SK-N-SH (cell line): ENCODE data around the gene RPL21. TPM values are rescaled to one million over a fixed set of nuclear protein-coding genes. Genes with fewer than 3 reads are reported as not detected.

Experiments used
- CTCF ChIA-PET: fragments of 300-600, 350-600 bp; formaldehyde crosslinking; extraction: SDS; loops from one replicate; lab custom pipeline; 2021; lab: Yijun Ruan, JAX
- POLR2A ChIA-PET: fragments of 350-600 bp; sonication (Branson Sonifier 250); formaldehyde crosslinking; extraction: SDS; loops from one replicate; lab custom pipeline; 2020; ENCODE audit warnings: antibody characterized with exemption, inconsistent platforms; lab: Yijun Ruan, JAX
- DNase-seq: peaks from one replicate; pipeline ENCODE4 v3.0.0; 2012
- H2AFZ ChIP-seq: fragments of 200-600 bp; sonication (generic); 2 replicates; pipeline ENCODE4 v1.8.1; 2016; ENCODE audit warnings: antibody characterized with exemption, mild to moderate bottlenecking, low read depth
- H3F3A ChIP-seq: fragments of 200-600 bp; sonication (generic); replicated peaks from 2 replicates; pipeline ENCODE3; 2016; ENCODE audit warnings: antibody characterized with exemption, mild to moderate bottlenecking; ENCODE audit not compliant: insufficient read depth
- H3K27ac ChIP-seq, 2 experiments: fragments of 200-500 bp in 1 of 2; fragments of 200-600 bp in 1 of 2; sonication (Bioruptor generic) in 1 of 2; sonication (generic), shearing (Covaris generic) in 1 of 2; 2 replicates each; pipeline versions ENCODE4 v1.5.1 to v1.6.1; 2014 to 2016; ENCODE audit warnings: low read depth in 2 of 2, inconsistent platforms in 1 of 2, low read length in 1 of 2, mild to moderate bottlenecking in 1 of 2, mixed read lengths in 1 of 2
- H3K27me3 ChIP-seq: fragments of 200-600 bp; sonication (generic), shearing (Covaris generic); 2 replicates; pipeline ENCODE4 v1.6.1; 2016; ENCODE audit warnings: mixed run types; ENCODE audit not compliant: insufficient read depth
- H3K36me3 ChIP-seq, 2 experiments: fragments of 200-500 bp in 1 of 2; fragments of 200-600 bp in 1 of 2; sonication (Bioruptor generic) in 1 of 2; sonication (generic) in 1 of 2; replicated peaks in 1 of 2; 2 replicates each; pipeline versions ENCODE3 to v1.5.1; 2014 to 2016; ENCODE audit warnings: low read length in 1 of 2, mild to moderate bottlenecking in 1 of 2; ENCODE audit not compliant: insufficient read depth in 2 of 2, control insufficient read depth in 1 of 2
- H3K4me1 ChIP-seq, 2 experiments: fragments of 200-500 bp in 1 of 2; fragments of 200-600 bp in 1 of 2; sonication (Bioruptor generic) in 1 of 2; sonication (generic), shearing (Covaris generic) in 1 of 2; 2 replicates each; pipeline versions ENCODE4 v1.5.1 to v1.6.1; 2014 to 2016; ENCODE audit warnings: low read depth in 1 of 2, low read length in 1 of 2, mixed run types in 1 of 2; ENCODE audit not compliant: insufficient read depth in 2 of 2, control insufficient read depth in 1 of 2
- H3K4me2 ChIP-seq: fragments of 200-600 bp; sonication (generic), shearing (Covaris generic); 2 replicates; pipeline ENCODE4 v1.6.1; 2017; ENCODE audit warnings: mixed run types
- H3K4me3 ChIP-seq, 2 experiments: fragments of 200-500 bp in 1 of 2; fragments of 200-600 bp in 1 of 2; sonication (Bioruptor generic) in 1 of 2; sonication (generic), shearing (Covaris generic) in 1 of 2; 2 replicates each; pipeline versions ENCODE4 v1.5.1 to v1.8.1; 2014 to 2016; ENCODE audit warnings: low read depth in 2 of 2, inconsistent platforms in 1 of 2, low read length in 1 of 2, mild to moderate bottlenecking in 1 of 2, mixed read lengths in 1 of 2, moderate library complexity in 1 of 2
- H3K79me2 ChIP-seq: fragments of 200-600 bp; sonication (generic); 2 replicates; pipeline ENCODE4 v1.8.1; 2017; ENCODE audit warnings: mild to moderate bottlenecking; ENCODE audit not compliant: insufficient read depth
- H3K9ac ChIP-seq: fragments of 200-600 bp; sonication (generic); 2 replicates; pipeline ENCODE4 v1.6.1; 2017; ENCODE audit warnings: mixed run types
- H3K9me2 ChIP-seq: fragments of 200-600 bp; sonication (generic); 2 replicates; pipeline ENCODE4 v1.6.1; 2017; ENCODE audit warnings: mixed run types
- H3K9me3 ChIP-seq: fragments of 200-600 bp; sonication (generic); 2 replicates; pipeline ENCODE4 v1.6.1; 2017; ENCODE audit warnings: mixed run types, mild to moderate bottlenecking, moderate library complexity
- H4K20me1 ChIP-seq: fragments of 200-600 bp; sonication (generic); 2 replicates; pipeline ENCODE4 v1.6.1; 2017; ENCODE audit warnings: mild to moderate bottlenecking, mixed run types; ENCODE audit not compliant: insufficient read depth
- CHD2 ChIP-seq: fragments of 150-350 bp; IDR thresholded peaks from 2 replicates; pipeline ENCODE4 v1.6.1; 2018; ENCODE audit warnings: low read length; ENCODE audit not compliant: partially characterized antibody
- ELF1 ChIP-seq: IDR thresholded peaks from 2 replicates; pipeline ENCODE4 v1.4.0; 2012
- FOXJ3 ChIP-seq: sonication (generic); formaldehyde crosslinking; IDR thresholded peaks from 2 replicates; pipeline ENCODE4 v1.5.1; 2020; ENCODE audit warnings: mild to moderate bottlenecking, missing genetic modification reagents
- FOXM1 ChIP-seq: IDR thresholded peaks from 2 replicates; pipeline ENCODE4 v1.4.0; 2012; ENCODE audit warnings: low read depth, mild to moderate bottlenecking
- GABPA ChIP-seq: IDR thresholded peaks from 2 replicates; pipeline ENCODE4 v1.4.0; 2012; ENCODE audit warnings: low read depth, mild to moderate bottlenecking
- NFIC ChIP-seq: IDR thresholded peaks from 2 replicates; pipeline ENCODE4 v1.4.0; 2012; ENCODE audit warnings: borderline replicate concordance
- NRF1 ChIP-seq: IDR thresholded peaks from 2 replicates; pipeline ENCODE4 v1.6.1; 2012; ENCODE audit warnings: low read depth, mild to moderate bottlenecking, low read length
- RAD21 ChIP-seq: IDR thresholded peaks from 2 replicates; pipeline ENCODE4 v1.6.1; 2012; ENCODE audit warnings: mild to moderate bottlenecking, low read length
- RFX5 ChIP-seq: IDR thresholded peaks from 2 replicates; pipeline ENCODE4 v1.6.1; 2012; ENCODE audit warnings: mild to moderate bottlenecking, improper control_type of control experiment, low read length
- RXRA ChIP-seq: IDR thresholded peaks from 2 replicates; pipeline ENCODE4 v1.4.0; 2012; ENCODE audit warnings: low read depth, mild to moderate bottlenecking, borderline replicate concordance
- SIN3A ChIP-seq: IDR thresholded peaks from 2 replicates; pipeline ENCODE4 v1.6.1; 2012; ENCODE audit warnings: low read depth, mild to moderate bottlenecking, low read length, moderate library complexity, borderline replicate concordance
- SMC3 ChIP-seq: IDR thresholded peaks from 2 replicates; pipeline ENCODE4 v1.6.1; 2012; ENCODE audit warnings: low read depth, low read length, improper control_type of control experiment
- TCF12 ChIP-seq: IDR thresholded peaks from 2 replicates; pipeline ENCODE4 v1.4.0; 2012
- TEAD4 ChIP-seq: IDR thresholded peaks from 2 replicates; pipeline ENCODE4 v1.4.0; 2012; ENCODE audit warnings: mild to moderate bottlenecking, borderline replicate concordance; ENCODE audit not compliant: insufficient read depth
- YY1 ChIP-seq: IDR thresholded peaks from 2 replicates; pipeline ENCODE4 v1.4.0; 2012; ENCODE audit warnings: low read depth, mild to moderate bottlenecking
- WGBS: methylation state at CpG from one replicate; pipeline ENCODE4 v1.1.6; 2017; ENCODE audit warnings: low lambda C conversion rate; 5-methylcytosine and 5-hydroxymethylcytosine counted together
- polyA plus RNA-seq, 3 experiments: library from polyadenylated mRNA; depleted of rRNA; stranded (reverse); fragments of >200 nt; gene quantifications; 2 replicates each; pipeline ENCODE4 v1.2.3, GENCODE V29; 2012
- TF ChIP-seq, protein P1 (sequence below): fragments of 200-600 bp; sonication (generic); IDR thresholded peaks from 2 replicates; pipeline ENCODE4 v1.6.1; 2017; ENCODE audit warnings: antibody characterized with exemption, mild to moderate bottlenecking, moderate library complexity
- TF ChIP-seq, protein P2 (sequence below): fragments of 150-350 bp; IDR thresholded peaks from 2 replicates; pipeline ENCODE4 v1.6.1; 2017; ENCODE audit warnings: antibody characterized with exemption, low read length, low read depth, borderline replicate concordance
- TF ChIP-seq, protein P3 (sequence below): fragments of 150-350 bp; IDR thresholded peaks from 2 replicates; pipeline ENCODE4 v1.6.1; 2016; ENCODE audit warnings: mild to moderate bottlenecking, low read depth, low read length
- TF ChIP-seq, protein P4 (sequence below): IDR thresholded peaks from 2 replicates; pipeline ENCODE4 v1.4.0; 2012; ENCODE audit warnings: low read depth, borderline replicate concordance

The RPL21 gene
- polyA plus RNA-seq, 1 of the 3 experiments (the other 2 are of a cell fraction): 1,261 TPM

DNA sequence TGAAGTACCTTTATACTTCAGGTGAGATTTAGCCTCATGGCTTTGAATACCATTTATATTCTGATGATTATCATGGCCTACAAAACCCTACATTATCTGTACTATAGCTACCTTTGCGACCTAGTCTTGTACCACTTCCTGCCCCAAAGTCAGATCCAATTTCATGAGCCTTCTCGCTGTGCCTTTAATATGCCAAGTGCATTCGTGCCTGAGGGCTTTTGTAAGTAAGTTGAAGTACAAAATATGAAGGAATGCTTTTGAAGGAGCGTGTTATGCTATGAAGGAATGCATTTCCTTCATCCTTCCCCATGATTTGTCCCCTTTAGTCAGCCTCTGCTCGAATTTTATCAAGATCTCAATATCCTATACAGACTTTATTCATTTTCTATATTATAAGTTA, 10.0 kb downstream of the RPL21 start:
- 82% methylated on average over 5 of the region's 5 CpGs for WGBS
- Histone ChIP-seq H3F3A (peaks cover 49% of the 10 kb centered on the region), H3K4me3 (no peak overlapping the region), H4K20me1 (peaks cover 29% of the 10 kb centered on the region), H3K9me2 (no peaks in the 10 kb centered on the region), H3K36me3 (peaks cover 42 to 43% of the 10 kb centered on the region in 2 experiments), H3K9me3 (no peaks in the 10 kb centered on the region), H3K9ac (no peak overlapping the region), H3K27me3 (no peaks in the 10 kb centered on the region), H3K79me2 (peaks cover 30% of the 10 kb centered on the region), H3K4me2 (no peak overlapping the region), H2AFZ (no peak overlapping the region), H3K27ac (no peak overlapping the region), H3K4me1 (peaks cover 5 to 14% of the 10 kb centered on the region in 2 experiments; a peak in 2 of 4 replicates)
- DNase-seq: no peak
- POLR2A ChIA-PET: interaction anchor here (0.6 to 1.0 kb wide), 2 partner anchors 10 to 17 kb away, joined by 3 read pairs; partner anchors contain the start of gene RPL21
- CTCF ChIA-PET: no interaction called here
- TF ChIP-seq, protein P1, sequence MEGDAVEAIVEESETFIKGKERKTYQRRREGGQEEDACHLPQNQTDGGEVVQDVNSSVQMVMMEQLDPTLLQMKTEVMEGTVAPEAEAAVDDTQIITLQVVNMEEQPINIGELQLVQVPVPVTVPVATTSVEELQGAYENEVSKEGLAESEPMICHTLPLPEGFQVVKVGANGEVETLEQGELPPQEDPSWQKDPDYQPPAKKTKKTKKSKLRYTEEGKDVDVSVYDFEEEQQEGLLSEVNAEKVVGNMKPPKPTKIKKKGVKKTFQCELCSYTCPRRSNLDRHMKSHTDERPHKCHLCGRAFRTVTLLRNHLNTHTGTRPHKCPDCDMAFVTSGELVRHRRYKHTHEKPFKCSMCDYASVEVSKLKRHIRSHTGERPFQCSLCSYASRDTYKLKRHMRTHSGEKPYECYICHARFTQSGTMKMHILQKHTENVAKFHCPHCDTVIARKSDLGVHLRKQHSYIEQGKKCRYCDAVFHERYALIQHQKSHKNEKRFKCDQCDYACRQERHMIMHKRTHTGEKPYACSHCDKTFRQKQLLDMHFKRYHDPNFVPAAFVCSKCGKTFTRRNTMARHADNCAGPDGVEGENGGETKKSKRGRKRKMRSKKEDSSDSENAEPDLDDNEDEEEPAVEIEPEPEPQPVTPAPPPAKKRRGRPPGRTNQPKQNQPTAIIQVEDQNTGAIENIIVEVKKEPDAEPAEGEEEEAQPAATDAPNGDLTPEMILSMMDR: no peak
- TF ChIP-seq SIN3A (no peak), CHD2 (no peak), RXRA (no peak), ELF1 (no peak), GABPA (no peak), RFX5 (no peak), SMC3 (no peak), YY1 (no peak), FOXM1 (no peak), FOXJ3 (no peak), TEAD4 (no peak), TCF12 (no peak), NFIC (no peak), RAD21 (no peak), NRF1 (no peak)
- TF ChIP-seq, protein P2, sequence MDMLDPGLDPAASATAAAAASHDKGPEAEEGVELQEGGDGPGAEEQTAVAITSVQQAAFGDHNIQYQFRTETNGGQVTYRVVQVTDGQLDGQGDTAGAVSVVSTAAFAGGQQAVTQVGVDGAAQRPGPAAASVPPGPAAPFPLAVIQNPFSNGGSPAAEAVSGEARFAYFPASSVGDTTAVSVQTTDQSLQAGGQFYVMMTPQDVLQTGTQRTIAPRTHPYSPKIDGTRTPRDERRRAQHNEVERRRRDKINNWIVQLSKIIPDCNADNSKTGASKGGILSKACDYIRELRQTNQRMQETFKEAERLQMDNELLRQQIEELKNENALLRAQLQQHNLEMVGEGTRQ: no peak
- TF ChIP-seq, protein P3, sequence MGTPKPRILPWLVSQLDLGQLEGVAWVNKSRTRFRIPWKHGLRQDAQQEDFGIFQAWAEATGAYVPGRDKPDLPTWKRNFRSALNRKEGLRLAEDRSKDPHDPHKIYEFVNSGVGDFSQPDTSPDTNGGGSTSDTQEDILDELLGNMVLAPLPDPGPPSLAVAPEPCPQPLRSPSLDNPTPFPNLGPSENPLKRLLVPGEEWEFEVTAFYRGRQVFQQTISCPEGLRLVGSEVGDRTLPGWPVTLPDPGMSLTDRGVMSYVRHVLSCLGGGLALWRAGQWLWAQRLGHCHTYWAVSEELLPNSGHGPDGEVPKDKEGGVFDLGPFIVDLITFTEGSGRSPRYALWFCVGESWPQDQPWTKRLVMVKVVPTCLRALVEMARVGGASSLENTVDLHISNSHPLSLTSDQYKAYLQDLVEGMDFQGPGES: no peak
- TF ChIP-seq, protein P4, sequence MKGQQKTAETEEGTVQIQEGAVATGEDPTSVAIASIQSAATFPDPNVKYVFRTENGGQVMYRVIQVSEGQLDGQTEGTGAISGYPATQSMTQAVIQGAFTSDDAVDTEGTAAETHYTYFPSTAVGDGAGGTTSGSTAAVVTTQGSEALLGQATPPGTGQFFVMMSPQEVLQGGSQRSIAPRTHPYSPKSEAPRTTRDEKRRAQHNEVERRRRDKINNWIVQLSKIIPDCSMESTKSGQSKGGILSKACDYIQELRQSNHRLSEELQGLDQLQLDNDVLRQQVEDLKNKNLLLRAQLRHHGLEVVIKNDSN: no peak
